ENCODE results near the gene TSPAN3. TPM values are rescaled to one million over a fixed set of nuclear protein-coding genes. Genes with fewer than 3 reads are reported as not detected.

The TSPAN3 gene
- total RNA-seq, 3 donors from 2014 or later = 38.6 to 53.1 (median 42.8) TPM

GRCh38 chr15:77052556-77052955, 18.4 kb downstream of the TSPAN3 start:
- Mint-ChIP-seq H3K36me3 (ENCODE audit: insufficient read depth) (peaks cover 9% of the 10 kb centered on the region), H3K4me3 (no peak overlapping the region), H3K9me3 (no peaks in the 10 kb centered on the region), H3K27me3 (ENCODE audit: low read depth) (no peaks in the 10 kb centered on the region), H3K4me1 (ENCODE audit: low read depth) (peaks cover 6% of the 10 kb centered on the region)
- ATAC-seq = no peak
- DNase-seq = no peak

DNA sequence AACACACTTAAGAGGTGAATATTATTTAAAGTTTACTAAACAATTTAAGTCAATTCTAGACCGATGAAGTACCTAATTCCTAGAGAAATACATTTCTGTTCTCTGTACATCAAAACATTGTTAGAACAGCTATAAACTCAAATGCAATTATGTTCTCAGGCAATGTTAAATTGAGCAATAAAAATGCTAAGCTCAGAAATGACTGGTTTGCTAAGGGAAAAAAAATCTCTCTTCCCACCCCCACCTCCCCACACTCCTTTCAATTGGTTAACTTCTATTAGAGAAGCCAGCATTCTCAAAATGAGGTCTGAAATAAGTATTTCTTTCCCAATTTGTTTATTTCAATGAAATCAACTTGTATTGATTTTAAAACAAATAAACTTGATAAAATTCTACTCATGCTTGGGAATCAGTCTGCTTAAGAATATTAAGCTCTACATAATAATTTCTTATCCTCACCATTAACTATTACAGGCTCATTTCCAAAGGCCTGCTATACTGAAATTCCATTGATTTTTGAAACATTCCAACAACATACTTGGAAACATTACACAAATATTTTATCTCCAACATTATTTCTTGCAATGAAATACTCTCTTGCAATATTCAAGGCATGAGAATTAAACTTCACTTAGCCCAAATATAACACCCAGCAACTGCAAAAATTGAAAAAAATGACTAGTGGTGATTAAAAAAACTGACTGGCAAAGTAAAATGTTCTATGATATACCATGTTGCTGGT, 22.6 kb downstream of the TSPAN3 start:
- no peak overlapping the region for H3K4me3 Mint-ChIP-seq
- no peaks in the 10 kb centered on the region for H3K9me3 Mint-ChIP-seq
- no peaks in the 10 kb centered on the region for H3K27me3 Mint-ChIP-seq (ENCODE audit: low read depth)
- ATAC-seq = no peak
- H3K4me1 Mint-ChIP-seq (ENCODE audit: low read depth) = no peaks in the 10 kb centered on the region
- peaks cover 36% of the 10 kb centered on the region for H3K36me3 Mint-ChIP-seq (ENCODE audit: insufficient read depth)
- DNase-seq = no peak

GRCh38 chr15:77046704-77047412, 24.1 kb downstream of the TSPAN3 start:
- no peak for ATAC-seq
- Mint-ChIP-seq H3K9me3 (no peaks in the 10 kb centered on the region), H3K4me3 (no peak overlapping the region), H3K4me1 (ENCODE audit: low read depth) (no peaks in the 10 kb centered on the region), H3K36me3 (ENCODE audit: insufficient read depth) (peaks cover 36% of the 10 kb centered on the region), H3K27me3 (ENCODE audit: low read depth) (no peaks in the 10 kb centered on the region)
- DNase-seq = no peak

- Mint-ChIP-seq H3K36me3 (ENCODE audit: insufficient read depth) (peaks cover 39% of the 10 kb centered on the region), H3K4me1 (ENCODE audit: low read depth) (no peaks in the 10 kb centered on the region), H3K4me3 (no peak overlapping the region), H3K27me3 (ENCODE audit: low read depth) (no peaks in the 10 kb centered on the region), H3K9me3 (no peaks in the 10 kb centered on the region)
- ATAC-seq (no peak), DNase-seq (no peak)
These were observed 24.9 kb downstream of the TSPAN3 start for GRCh38 chr15:77045985-77046384.

GRCh38 chr15:77044228-77045042, 26.5 kb downstream of the TSPAN3 start:
- no peak for ATAC-seq
- peaks cover 3% of the 10 kb centered on the region for H3K4me1 Mint-ChIP-seq (ENCODE audit: low read depth)
- H3K27me3 Mint-ChIP-seq (ENCODE audit: low read depth) = no peaks in the 10 kb centered on the region
- H3K4me3 Mint-ChIP-seq = no peak overlapping the region
- H3K36me3 Mint-ChIP-seq (ENCODE audit: insufficient read depth) = peaks cover 43% of the 10 kb centered on the region
- DNase-seq = no peak
- H3K9me3 Mint-ChIP-seq = peaks cover 4% of the 10 kb centered on the region

DNA sequence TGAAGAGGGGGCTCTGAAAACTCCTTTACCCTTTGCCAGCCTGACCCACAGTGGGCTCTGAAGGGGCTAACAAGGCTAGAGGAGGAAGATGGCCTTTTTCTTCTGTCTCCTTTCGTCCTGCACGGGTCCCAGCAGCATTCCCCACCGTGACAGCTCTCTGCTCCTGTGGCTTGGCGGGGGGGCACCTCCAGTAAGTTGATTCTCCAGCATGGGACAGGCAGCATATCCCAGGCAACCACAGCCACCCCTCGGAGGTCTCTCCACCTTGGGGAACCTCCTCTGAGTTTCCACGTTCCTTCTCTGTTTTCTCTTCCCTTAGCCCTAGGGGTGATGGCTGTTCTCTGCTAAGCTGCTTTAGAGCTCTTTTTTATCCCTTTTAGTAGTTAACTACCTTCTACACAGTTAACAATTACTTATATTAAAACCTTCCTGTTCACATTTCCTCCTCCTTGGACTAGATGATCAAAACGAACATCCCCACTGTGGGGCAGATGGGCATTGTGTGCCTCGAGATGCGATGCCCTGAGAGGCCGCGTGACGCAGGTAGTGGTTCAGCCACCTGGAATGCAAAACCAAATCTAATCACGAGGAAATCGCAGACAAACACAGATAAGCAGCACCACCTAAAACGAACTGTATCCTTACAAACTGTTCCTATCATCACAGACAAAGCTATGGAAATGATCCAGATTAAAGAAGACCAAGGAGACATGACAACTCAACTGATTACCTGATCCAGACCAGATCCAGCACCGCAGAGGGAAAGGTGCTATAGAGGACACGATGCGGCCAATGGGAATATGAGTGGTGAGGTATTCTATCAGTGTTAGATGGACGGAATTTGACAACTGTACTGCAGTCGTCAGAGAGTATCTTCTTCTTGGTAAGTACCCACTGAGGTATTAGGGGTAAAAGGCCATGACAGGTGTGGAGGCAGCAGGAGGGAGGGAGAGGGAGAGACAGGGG, 27.7 kb downstream of the TSPAN3 start:
- Mint-ChIP-seq H3K4me3 (no peak overlapping the region), H3K36me3 (ENCODE audit: insufficient read depth) (peaks cover 41% of the 10 kb centered on the region), H3K9me3 (peaks cover 4% of the 10 kb centered on the region), H3K27me3 (ENCODE audit: low read depth) (no peaks in the 10 kb centered on the region), H3K4me1 (ENCODE audit: low read depth) (peaks cover 3% of the 10 kb centered on the region)
- no peak for ATAC-seq
- no peak for DNase-seq

DNA sequence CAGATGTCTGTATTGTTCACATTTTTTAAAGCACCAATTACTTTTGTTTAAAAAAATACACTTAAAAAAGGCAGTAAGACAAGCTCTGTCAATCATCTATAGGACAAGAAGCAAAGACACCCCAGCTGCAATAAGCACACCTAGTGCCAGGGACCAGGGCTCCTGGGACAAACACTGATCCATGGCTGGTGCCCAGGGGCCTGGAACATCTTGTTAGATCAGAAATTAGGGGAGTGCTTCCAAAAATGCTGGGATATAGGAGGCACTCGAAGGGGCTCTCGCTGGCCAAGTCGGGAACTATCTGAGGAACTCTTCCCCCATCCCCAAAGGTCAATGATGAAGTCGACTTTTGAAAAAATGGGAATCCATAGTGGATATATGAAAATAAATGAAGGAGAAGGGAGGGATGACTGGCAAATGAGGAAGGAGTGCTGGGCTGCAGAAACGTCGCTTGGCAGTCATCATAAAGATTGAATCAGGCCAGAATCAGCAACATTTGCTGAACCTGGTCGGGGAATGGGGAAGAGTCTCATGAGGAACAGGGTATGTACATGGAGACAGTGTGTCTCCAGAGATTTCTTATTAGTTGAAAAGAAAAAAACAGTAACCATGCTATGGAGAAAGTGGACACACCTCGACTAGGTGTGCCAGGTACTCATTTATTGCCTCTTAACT, 28.5 kb downstream of the TSPAN3 start:
- Mint-ChIP-seq H3K36me3 (ENCODE audit: insufficient read depth) (peaks cover 40% of the 10 kb centered on the region), H3K27me3 (ENCODE audit: low read depth) (no peaks in the 10 kb centered on the region)
- no peak for DNase-seq

GRCh38 chr15:77040673-77041072, 30.2 kb downstream of the TSPAN3 start:
- DNase-seq (no peak), ATAC-seq (no peak)
- Mint-ChIP-seq H3K9me3 (peaks cover 4% of the 10 kb centered on the region), H3K4me1 (ENCODE audit: low read depth) (peaks cover 3% of the 10 kb centered on the region), H3K36me3 (ENCODE audit: insufficient read depth) (peaks cover 43% of the 10 kb centered on the region), H3K27me3 (ENCODE audit: low read depth) (no peaks in the 10 kb centered on the region), H3K4me3 (no peak overlapping the region)

More for the DNA sequence above, 28.5 kb downstream of the TSPAN3 start:
- Mint-ChIP-seq H3K4me1 (ENCODE audit: low read depth) (peaks cover 3% of the 10 kb centered on the region), H3K9me3 (peaks cover 4% of the 10 kb centered on the region), H3K4me3 (no peak overlapping the region)
- ATAC-seq = no peak

- no peak for DNase-seq
- H3K9me3 Mint-ChIP-seq = peaks cover 4% of the 10 kb centered on the region
- peaks cover 35% of the 10 kb centered on the region for H3K36me3 Mint-ChIP-seq (ENCODE audit: insufficient read depth)
These were observed 31.1 kb downstream of the TSPAN3 start for GRCh38 chr15:77039848-77040247.

GRCh38 chr15:77039217-77039533, 31.7 kb downstream of the TSPAN3 start:
- Mint-ChIP-seq H3K4me3 (no peak overlapping the region), H3K4me1 (ENCODE audit: low read depth) (peaks cover 3% of the 10 kb centered on the region), H3K9me3 (peaks cover 4% of the 10 kb centered on the region), H3K36me3 (ENCODE audit: insufficient read depth) (peaks cover 35% of the 10 kb centered on the region), H3K27me3 (ENCODE audit: low read depth) (no peaks in the 10 kb centered on the region)
- DNase-seq = no peak
- ATAC-seq = no peak

More at GRCh38 chr15:77039848-77040247, 31.1 kb downstream of the TSPAN3 start:
- H3K4me1 Mint-ChIP-seq (ENCODE audit: low read depth) = peaks cover 3% of the 10 kb centered on the region
- no peak for ATAC-seq
- H3K4me3 Mint-ChIP-seq = no peak overlapping the region
- no peaks in the 10 kb centered on the region for H3K27me3 Mint-ChIP-seq (ENCODE audit: low read depth)

- Mint-ChIP-seq H3K27me3 (ENCODE audit: low read depth) (no peaks in the 10 kb centered on the region), H3K36me3 (ENCODE audit: insufficient read depth) (peaks cover 35% of the 10 kb centered on the region), H3K4me1 (ENCODE audit: low read depth) (peaks cover 3% of the 10 kb centered on the region), H3K4me3 (no peak overlapping the region), H3K9me3 (peaks cover 4% of the 10 kb centered on the region)
- ATAC-seq (peak in 1 of 2 donors; percentile 38), DNase-seq (no peak)
These were observed 32.3 kb downstream of the TSPAN3 start for GRCh38 chr15:77038312-77039216.

DNA sequence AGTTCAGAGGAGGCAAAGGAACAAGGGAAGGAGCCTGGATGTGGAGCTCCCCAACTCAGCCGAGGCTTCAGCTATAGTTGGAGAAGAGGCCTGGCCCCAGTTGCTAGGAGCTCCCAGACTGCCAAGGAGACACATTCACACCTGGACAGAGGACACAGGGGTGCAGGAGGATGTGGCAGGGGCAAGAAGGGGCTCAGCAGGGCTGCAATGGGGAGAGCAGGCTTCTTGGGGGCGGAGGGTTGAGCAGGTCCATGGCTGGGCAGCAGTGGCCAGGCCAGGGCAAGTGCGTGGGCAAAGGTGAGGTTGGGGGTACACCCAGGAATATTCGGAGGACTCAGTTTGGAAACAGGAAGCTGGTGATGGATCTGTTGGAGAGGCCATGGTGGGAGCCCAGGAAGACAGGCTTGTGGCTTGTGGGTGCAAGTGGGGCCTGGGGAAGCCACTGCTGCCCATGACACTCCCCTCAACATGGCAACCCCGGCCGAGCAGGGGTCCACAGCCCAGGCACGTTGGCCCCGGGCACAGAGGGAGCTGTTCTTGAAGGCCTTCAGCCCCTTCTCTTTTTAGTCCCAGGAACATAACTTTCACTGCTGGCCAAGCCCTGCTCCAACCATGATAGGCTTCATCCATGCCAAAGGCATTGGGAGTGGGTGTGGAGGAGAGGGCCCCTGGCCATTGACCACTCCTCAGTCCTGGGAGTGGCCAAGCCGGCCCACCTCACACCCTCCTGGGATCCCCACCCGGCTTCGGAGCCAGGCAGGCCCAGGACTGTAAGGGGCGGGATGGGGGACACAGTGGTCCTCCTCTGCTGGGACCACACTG, 33.3 kb downstream of the TSPAN3 start:
- Mint-ChIP-seq H3K27me3 (ENCODE audit: low read depth) (no peaks in the 10 kb centered on the region), H3K4me1 (ENCODE audit: low read depth) (peaks cover 3% of the 10 kb centered on the region), H3K36me3 (ENCODE audit: insufficient read depth) (peaks cover 28% of the 10 kb centered on the region), H3K4me3 (no peak overlapping the region), H3K9me3 (peaks cover 4% of the 10 kb centered on the region)
- ATAC-seq (no peak), DNase-seq (no peak)
